Superior temporal gyrus (tissue), 1 donor: ENCODE measurements around the gene MADCAM1.
A peak's percentile ranks its signal among the peaks of the same experiment; 100 is the strongest.
"Not testable (repeated sequence)": the region's sequence is repeated elsewhere in the genome, so short reads cannot be mapped to it uniquely, and the experiment has no call there.

ENCODE experiments used
- DNase-seq: peaks from one replicate; pipeline ENCODE4 v3.0.0-alpha.2; 2016; ENCODE audit errors: extremely low spot score

The MADCAM1 gene

GRCh38 chr19:496112-496665 is at the start of gene MADCAM1:
TSS of gene MADCAM1 (plus strand) at chr19:496486. CDS start at chr19:496500, 14 bp downstream.
- DNase-seq, result no peak

GRCh38 chr19:447064-447426 is 49.2 kb upstream of the MADCAM1 start:
- DNase-seq, result no peak

GRCh38 chr19:447816-448560 is 48.3 kb upstream of the MADCAM1 start:
- DNase-seq, result no peak

GRCh38 chr19:449916-450315 is 46.4 kb upstream of the MADCAM1 start:
- DNase-seq, result no peak

- DNase-seq, result not testable (repeated sequence)
These were observed 45.3 kb upstream of the MADCAM1 start for GRCh38 chr19:450912-451481.

GRCh38 chr19:452829-453228 is 43.5 kb upstream of the MADCAM1 start:
- DNase-seq, result no peak

- DNase-seq, result no peak
These were observed 42.7 kb upstream of the MADCAM1 start for GRCh38 chr19:453606-454005.

GRCh38 chr19:455031-455705 is 41.1 kb upstream of the MADCAM1 start:
- no peak for DNase-seq

- DNase-seq, result no peak
These were observed 40.3 kb upstream of the MADCAM1 start for GRCh38 chr19:455851-456546.

GRCh38 chr19:456547-457110 is 39.7 kb upstream of the MADCAM1 start:
- DNase-seq, result no peak

- DNase-seq, result no peak
These were observed 38.6 kb upstream of the MADCAM1 start for GRCh38 chr19:457636-458035.

- no peak for DNase-seq
These were observed 37.9 kb upstream of the MADCAM1 start for GRCh38 chr19:458091-459042.

- peak; percentile 21 for DNase-seq
These were observed 36.4 kb upstream of the MADCAM1 start for GRCh38 chr19:459724-460511.

GRCh38 chr19:460877-461720 is 35.2 kb upstream of the MADCAM1 start, which contains the start of gene SHC2:
TSS of gene SHC2 (minus strand) at chr19:461033. CDS start at chr19:460996, 37 bp downstream.
- DNase-seq, result no peak

GRCh38 chr19:461721-462551 is 34.4 kb upstream of the MADCAM1 start:
- peak; percentile 14 for DNase-seq

GRCh38 chr19:463483-464207 is 32.6 kb upstream of the MADCAM1 start:
- no peak for DNase-seq

- DNase-seq, result no peak
These were observed 32.1 kb upstream of the MADCAM1 start for GRCh38 chr19:464208-464545.
